Lower leg skin (tissue), 4 donors: ENCODE data around the gene HOXB7. TPM values are rescaled to one million over a fixed set of nuclear protein-coding genes. Genes with fewer than 3 reads are reported as not detected.

ENCODE experiments used
- DNase-seq, 2 donors: peaks; one replicate each; pipeline ENCODE4 v3.0.0-alpha.2; 2019; ENCODE audit warnings: low spot score in 2 of 2
- H3K4me3 ChIP-seq: fragments of 200-600 bp; sonication (generic); 2 replicates; pipeline ENCODE4 v1.5.1; 2017; ENCODE audit warnings: mild to moderate bottlenecking, low read depth; ENCODE audit not compliant: poor library complexity, severe bottlenecking
- POLR2A ChIP-seq, 2 donors: fragments of 450-650 bp; IDR thresholded peaks; one replicate each; pipeline ENCODE4 v1.6.1; 2016 to 2017; ENCODE audit warnings: antibody characterized with exemption in 2 of 2, mild to moderate bottlenecking in 1 of 2, moderate library complexity in 1 of 2
- WGBS, 2 donors: methylation state at CpG; one replicate each; pipeline ENCODE4 v1.1.5; 2018; 5-methylcytosine and 5-hydroxymethylcytosine counted together
- intact Hi-C: fragments of 100-400 bp; cut with DNase I; formaldehyde crosslinking; loops from one replicate; pipeline ENCODE4 v1.15.0; 2023; ENCODE audit warnings: low total_unique reads
- total RNA-seq, 4 donors: library from RNA; depleted of rRNA; stranded (reverse); fragments of >200 nt; gene quantifications; one replicate each; pipeline ENCODE4 v1.1.0, GENCODE V29; 2016
- TF ChIP-seq, protein P1 (sequence below), 3 donors: fragments of 450-650 bp; IDR thresholded peaks; one replicate each; pipeline ENCODE4 v1.5.1; 2016; ENCODE audit warnings: antibody characterized with exemption in 3 of 3, mild to moderate bottlenecking in 3 of 3, moderate library complexity in 2 of 3

The HOXB7 gene
- total RNA-seq, 4 donors from 2014 or later = 1.3 to 11.5 (median 5.3) TPM

DNA sequence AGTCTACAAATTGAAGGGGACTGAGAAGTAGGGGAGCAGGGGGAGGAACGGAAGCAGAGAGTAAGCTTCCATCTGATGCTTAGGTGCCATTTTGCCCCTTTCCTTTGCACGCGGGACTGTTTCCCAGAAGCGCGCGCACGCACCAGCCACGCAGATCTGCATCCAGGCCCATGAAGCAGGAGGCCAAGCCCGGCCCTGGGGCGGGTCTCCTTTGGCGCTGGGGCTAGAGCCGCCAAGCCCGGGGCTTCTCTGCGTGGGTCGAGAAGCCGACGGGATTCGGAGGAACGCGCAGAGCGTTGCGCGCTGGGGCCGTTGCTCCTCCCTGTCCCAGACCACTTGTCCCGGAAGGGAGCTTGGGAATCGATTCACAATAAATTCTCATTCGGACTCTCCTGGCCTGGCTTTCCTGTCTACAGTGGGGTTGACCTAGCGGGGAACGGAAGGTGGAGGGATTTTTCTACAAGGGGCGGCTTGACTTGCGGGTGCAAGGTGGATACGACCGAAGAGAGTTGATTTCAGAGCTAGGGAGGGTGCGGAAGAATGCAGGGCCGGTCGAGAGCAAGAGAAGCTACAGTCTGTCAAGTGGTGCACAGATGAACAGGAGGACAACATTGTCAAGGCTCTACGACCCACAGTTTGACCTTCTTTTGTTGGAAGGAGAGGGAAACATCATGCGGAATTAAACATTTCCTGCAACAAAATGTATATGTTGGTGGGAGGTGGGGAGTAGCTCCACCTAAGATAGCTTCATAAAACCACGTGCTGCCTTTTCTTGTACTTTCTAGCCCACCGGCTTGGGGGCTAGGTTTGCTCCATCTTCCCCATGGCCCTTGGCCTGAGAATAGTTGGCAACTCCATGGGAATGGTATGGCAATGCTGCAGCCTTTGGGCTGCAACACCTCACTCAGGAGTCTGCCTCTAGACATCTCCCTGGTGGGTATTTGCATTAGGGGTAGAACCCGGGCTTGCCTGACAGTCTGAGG lies 10.9 kb upstream of the HOXB7 start:
- H3K4me3 ChIP-seq = no peak overlapping the region
- TF ChIP-seq POLR2A (IDR thresholded peaks at IDR 0.05) = no peak
- TF ChIP-seq, protein P1, sequence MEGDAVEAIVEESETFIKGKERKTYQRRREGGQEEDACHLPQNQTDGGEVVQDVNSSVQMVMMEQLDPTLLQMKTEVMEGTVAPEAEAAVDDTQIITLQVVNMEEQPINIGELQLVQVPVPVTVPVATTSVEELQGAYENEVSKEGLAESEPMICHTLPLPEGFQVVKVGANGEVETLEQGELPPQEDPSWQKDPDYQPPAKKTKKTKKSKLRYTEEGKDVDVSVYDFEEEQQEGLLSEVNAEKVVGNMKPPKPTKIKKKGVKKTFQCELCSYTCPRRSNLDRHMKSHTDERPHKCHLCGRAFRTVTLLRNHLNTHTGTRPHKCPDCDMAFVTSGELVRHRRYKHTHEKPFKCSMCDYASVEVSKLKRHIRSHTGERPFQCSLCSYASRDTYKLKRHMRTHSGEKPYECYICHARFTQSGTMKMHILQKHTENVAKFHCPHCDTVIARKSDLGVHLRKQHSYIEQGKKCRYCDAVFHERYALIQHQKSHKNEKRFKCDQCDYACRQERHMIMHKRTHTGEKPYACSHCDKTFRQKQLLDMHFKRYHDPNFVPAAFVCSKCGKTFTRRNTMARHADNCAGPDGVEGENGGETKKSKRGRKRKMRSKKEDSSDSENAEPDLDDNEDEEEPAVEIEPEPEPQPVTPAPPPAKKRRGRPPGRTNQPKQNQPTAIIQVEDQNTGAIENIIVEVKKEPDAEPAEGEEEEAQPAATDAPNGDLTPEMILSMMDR (IDR thresholded peaks at IDR 0.05) = no peak
- 31 to 33% methylated on average over 40 to 41 of the region's 41 CpGs for WGBS, 2 donors
- no peak for DNase-seq
- intact Hi-C loops = no loop called here

DNA sequence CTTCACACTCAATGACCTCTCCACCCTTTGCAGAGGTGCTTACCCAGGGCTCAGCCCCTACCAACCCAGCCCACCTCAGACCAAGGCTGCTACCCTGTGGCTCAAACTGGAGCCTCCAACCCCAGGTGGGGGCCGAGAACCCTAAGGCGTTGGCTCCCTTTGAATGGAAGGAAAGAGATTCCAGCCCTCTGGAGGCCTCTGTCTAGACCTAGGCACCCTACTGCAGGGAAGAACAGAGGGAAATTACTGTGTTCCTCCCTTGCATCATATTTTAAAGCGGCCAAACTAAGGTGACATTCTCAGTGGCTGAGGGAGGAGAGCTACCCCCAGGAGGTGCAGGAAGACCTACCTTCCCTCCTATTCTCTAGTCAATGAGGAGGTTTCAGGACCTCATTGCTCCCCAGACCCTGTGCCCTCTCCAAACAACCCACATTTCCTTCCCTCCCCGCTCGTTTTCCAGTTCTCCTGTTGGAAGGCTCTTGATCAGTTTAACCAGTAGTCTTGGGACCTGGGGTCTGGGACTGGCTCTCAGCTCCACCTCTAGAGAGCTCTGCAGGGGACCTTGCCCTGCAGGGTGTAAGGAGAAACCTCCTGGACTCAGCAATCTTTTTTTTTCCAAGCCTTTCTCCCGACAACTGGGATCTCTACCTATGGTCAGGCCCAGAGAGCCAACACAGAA lies 9.8 kb upstream of the HOXB7 start:
- TF ChIP-seq POLR2A (IDR thresholded peaks at IDR 0.05) = no peak
- TF ChIP-seq, protein P1 (IDR thresholded peaks at IDR 0.05) = no peak
- 77 to 79% methylated on average over 6 of the region's 6 CpGs for WGBS, 2 donors
- DNase-seq = no peak
- intact Hi-C loops = no loop called here
- no peak overlapping the region for H3K4me3 ChIP-seq

DNA sequence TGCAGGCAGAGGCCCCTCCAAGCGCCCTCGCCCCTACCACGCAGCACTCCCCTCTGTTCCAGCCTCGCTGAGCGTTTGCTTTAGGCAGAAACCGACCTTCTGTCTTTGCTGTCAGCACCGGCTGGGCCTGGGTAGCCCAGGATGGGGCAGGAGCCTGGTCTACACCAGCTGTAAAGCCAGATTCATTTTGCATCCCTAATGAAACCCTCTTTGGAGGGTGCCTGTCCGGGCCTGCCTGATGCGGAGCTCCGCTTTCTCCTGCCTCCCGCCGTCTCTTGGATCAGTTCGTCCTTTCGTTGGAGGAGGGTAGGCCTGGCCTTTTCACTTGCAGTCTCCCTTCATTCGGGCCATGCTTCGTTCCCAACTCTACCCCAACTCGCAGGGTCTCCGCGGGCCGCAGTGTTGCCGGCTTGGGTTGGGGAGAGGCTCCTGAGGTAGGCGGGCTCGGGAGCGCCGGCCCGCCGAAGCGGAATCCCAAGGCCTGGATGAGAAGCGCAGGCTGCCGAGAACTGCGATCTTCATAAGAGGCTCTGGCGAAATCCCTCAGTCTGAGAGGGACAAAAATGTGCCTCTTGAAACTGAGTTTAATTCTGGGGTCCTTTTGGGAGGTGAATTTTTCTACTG lies 9.1 kb upstream of the HOXB7 start:
- intact Hi-C loops = no loop called here
- no peak overlapping the region for H3K4me3 ChIP-seq
- WGBS, 2 donors = 53 to 57% methylated on average over 32 of the region's 32 CpGs
- no peak for DNase-seq
- TF ChIP-seq, protein P1 (IDR thresholded peaks at IDR 0.05) = no peak
- TF ChIP-seq POLR2A (IDR thresholded peaks at IDR 0.05) = no peak

DNA sequence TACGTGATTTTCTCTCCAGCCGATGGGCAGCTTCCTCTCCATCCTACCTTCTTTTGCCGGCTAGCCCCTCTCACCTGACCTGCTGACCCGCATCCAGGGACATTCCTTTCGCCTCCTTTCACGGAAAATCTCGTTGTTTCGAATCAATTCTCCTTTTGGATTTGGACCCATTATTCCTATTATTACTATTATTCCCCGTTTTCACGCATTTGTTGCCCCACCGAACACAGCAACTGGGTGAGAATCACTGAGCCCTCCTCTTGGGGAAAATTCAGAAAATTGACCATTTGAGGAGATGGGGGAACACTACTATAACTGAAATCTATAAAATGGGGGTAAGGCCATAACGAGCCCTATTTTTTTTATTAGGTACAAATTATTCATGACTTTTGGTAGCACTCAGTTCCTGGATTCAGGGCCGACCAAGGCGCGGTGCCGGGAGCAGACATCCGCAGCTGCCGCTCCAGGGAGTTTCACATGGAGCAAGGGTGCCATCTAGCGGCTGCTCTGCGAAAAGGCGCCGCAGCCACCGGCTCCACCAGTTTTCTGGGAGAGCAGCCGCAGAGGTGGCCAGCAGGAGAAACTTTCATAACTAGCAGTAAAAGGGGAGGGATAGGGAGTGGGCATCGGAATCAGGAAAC lies 7.6 kb upstream of the HOXB7 start:
- WGBS, 2 donors = 4 to 8% methylated on average over 25 of the region's 25 CpGs
- no peak overlapping the region for H3K4me3 ChIP-seq
- intact Hi-C loops = no loop called here

More for the DNA sequence above, 7.6 kb upstream of the HOXB7 start:
- DNase-seq = peak; percentile 83 to 98
- TF ChIP-seq POLR2A (IDR thresholded peaks at IDR 0.05) = no peak
- TF ChIP-seq, protein P1 (IDR thresholded peaks at IDR 0.05) = peak in 1 of 3 donors; percentile 95
